GM21381 (cell line): ENCODE measurements around the gene SEC14L3.

Experiments used
- ATAC-seq: cut with Tn5 transposase; IDR thresholded peaks from one replicate; pipeline ENCODE4 v1.9.1; 2021; ENCODE audit warnings: mild to moderate bottlenecking, moderate library complexity; ENCODE audit not compliant: unreplicated experiment

Gene SEC14L3

DNA sequence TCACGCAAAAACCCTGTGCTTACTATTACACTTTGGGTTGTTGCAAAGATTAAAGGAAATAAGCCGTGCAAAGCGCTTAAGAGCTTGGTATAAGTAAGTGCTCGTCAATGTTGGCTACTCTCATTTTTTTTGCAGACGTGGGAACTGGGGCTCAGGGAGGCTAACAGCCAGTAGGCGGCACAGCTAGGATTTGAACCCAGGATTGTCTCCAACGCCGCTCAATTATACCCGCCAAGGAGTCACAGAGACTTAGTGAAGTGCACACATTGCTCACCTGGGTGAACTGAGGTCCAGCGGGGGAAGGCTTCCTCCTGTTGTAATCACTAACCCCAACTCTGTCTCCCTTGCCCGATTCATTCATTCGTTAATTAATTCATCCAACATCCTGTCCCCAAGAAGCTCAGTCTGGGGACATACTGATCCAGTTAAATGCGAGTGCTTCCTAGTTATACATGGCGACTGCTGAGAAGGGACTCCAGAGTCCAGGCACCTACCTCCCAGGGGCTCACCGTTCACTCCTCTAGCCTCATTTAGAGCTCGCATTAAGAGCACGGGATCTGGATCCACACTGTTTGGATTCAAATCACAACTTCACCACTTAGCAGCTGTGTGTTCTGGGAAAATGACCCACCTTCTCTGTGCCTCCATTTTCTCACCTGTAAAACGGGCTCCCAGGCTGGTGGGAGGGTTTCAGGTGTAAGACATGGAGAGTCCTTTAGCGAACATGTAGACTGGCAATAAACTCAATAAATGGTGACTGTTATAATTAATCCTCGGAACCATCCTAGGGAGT, 47.1 kb downstream of the SEC14L3 start:
- ATAC-seq, result no peak

DNA sequence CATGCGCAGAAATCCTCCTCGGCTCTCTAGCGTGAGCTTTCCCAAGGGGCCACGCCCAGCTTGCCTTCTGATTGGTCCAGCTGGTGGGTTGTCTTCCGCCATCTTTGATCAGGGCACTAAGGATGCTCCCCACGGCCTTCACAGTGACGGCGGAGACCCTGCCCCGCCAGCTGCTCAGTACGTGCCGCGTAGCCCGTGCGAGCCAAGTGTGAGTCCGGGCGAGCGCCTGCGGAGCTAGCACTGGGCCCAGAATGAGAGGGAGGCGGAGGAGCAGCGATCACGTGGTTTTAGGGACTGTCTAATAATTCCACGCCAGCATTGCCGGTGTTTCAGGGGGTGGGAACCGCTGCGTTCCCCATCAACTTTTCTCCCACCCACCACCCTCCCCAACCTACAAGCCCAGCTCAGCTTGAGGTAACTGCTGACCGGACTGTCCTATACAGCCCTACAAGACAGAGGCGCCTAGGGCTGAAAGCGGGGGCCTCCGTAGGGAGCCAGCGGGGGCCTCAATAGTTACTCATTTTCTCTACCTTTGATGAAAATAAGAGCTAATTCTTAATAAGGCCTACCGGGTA, 47.8 kb downstream of the SEC14L3 start:
- peak; percentile 80 for ATAC-seq

DNA sequence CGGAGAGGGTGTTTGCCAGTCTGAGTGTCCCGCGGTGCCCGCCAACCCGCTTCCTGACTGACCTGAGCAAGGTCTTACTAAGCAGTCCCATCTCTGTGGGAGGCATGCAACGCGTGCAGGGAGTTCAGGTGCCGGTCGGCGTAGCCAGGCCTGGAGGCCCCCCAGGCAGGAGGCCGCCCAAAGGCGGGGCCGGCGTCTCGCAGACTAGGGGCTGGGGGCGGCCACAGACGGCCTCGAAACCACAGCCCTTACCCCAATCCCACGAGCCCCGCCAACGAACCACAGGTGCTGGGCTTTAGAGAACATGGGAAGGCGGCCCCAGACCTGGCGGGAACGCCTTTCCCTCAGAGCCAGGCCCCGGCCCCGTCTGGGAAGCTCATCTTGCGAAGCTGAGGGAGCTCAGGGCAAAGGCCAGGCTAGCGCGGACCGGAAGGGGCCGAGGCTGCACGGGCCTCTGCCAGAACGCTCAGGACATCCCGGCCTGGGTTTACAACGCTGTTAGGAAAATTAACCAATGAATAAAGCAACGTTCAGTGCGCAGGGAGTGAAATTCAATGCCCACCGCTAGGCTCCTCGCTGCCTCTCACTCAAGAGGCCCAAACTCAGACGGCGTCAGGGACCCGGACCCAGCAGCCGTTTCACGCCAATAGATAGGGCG, 48.4 kb downstream of the SEC14L3 start:
- peak; percentile 23 for ATAC-seq

DNA sequence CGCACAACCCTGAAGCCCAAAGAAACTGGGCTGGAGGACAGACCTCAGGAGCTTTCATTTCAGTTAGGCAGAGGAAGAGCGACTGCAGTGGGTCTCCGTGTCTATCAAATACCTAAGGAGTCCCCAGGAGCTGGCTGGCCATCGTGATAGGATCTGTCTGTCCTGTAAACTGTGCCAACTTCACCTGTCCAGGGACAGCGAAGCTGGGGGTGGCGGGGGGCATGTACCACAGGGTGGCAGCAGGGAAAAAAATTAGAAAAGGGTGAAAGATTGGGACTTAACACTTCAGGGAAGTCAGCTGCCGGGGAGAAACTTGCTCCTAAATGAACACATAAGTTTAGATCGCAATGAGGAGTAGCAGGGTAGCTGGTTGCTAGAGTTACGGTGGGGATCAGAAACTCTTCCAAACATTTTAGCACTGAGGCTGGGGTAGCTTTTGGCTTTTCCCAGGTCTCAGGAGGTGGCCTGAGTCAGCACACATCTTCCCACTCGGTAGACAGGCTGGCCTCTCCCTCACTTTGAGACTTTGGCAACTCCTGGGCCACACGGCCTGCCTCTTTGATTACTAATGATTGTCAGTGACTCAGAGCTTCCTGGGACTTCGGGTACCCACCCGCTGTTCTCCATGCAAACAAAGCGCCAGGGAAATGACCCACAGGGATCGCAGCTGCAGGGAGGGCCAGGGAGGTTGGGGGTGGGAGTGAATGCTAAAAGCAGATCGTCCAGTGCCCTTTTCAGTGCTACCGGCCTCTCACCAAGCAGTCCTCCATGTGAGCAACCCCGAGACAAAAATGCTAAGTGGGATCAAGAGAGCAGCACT, 49.1 kb downstream of the SEC14L3 start:
- ATAC-seq, result no peak

DNA sequence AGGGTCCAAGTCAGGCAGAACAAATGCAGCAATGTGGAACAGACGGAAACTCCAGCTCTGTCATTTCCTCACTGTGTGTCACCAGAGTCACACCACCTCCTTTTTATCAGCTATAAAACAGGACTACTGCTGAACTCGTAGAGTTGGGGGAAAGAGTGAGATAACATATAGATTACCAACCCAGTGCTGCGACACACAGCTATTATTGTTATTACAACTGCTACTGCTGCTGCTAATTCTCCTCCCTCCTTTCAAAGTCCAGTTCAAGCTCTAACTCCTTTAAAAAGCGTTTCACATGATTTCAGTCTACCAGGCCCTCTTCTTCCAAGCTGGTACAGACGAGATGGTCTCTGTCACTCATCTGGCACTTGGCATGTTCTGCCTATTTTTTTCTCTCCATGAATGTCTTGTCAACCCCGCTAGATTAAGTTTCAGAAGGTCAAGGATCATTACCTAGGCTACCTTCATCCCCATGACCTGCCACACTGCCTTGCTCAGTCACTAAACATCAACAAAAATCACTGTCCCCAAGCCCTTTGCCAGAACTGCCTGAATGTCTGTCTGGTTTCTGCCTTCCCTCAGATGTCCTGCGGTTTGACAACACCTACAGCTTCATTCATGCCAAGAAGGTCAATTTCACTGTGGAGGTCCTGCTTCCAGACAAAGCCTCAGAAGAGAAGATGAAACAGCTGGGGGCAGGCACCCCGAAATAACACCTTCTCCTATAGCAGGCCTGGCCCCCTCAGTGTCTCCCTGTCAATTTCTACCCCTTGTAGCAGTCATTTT, 49.9 kb downstream of the SEC14L3 start:
- ATAC-seq, result no peak

DNA sequence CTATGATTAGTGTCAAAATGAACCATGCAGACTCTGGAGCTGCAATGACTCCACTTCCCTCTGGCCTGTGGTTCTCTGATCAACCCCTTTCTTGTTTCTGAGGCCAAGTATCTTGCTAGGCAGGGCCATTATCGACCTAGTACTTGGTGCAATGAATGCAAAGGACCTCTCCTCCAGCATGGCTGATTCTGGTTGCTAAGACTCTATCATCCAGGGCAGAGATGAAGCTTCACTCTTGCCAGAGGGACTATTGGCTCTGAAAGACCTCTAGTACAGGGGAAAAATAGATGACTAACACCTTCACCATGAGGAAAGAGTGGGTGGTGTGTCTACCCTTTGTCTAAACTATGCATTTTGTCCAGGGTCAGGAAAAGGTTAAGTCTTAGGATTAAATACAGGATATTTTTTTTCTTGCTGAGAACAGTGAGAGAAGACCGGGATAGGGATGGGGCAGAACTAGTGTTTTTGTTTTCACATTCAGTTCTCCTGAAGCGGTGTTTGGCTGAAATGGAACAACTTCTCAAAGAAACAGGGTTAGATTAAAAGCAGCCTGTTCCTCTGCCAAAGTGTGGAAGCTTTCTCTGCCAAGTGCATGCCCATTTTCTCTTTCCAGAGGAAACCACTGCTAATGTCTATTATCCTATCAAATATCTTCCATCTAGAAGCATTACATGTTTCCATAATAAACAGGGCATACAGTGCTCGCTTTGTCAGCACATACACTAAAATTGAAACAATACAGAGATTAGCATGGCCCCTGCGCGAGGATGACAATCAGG, 51.3 kb downstream of the SEC14L3 start:
- ATAC-seq, result no peak

DNA sequence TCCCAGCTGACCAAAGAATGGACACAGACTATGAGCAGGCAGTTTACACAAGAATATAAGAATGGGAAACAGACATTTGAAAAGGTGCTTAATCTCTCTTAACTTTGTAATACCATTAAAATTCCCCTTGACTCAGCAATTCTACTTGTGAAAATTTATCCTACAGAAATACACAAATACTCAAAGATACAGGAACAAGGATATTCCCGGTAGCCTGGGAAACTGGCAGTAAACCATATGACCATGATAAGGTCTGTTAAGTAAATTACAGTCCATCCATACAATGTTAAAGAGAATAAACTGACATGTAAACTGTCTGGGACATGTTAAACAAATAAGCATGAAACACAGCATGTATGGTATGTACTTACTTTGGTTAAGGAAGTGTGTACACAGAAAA, 55.0 kb downstream of the SEC14L3 start:
- ATAC-seq, result no peak

DNA sequence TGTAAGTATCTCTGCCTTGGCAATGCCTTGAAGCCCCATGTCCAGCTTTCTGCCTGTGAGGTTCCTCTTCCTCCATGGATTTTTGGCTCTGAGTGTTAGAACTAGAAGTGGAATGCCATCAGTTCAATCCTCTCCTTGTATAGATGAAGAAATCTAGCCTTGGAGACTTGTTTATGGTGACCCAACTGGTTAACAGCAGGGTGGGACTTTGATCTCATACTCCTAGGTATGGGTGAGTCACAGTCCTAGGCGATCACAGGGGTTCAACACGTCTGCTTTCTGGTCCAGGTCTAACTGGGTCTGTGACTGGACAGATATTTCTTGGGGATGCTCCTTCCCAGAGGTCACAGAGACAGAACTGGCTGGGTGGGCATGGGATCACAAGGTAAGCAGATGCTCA, 55.4 kb downstream of the SEC14L3 start:
- ATAC-seq, result no peak

DNA sequence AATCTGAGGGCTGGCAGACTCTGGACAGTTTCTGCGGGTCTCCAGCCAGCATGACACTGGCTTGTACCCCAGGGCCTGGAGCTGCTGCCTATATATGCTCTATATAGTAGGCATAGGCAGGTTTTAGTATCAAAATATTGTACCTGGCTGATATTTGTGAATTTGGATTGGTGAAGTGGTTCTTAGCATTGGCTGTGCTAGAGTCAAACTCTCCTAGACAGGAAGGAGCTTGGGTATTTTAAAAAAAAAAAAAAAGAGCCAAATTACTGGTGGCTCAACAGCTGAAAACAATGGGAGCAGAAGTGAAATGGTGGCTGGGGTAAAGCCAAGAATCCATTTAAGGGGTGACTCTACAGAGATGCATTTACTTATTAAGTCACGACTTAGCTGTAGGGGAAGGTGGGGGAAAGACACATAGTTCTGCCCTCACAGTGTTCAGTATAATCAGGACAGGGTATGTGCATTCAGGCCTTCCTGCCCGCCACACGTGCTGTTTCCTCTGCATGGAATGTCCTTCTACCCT, 57.2 kb downstream of the SEC14L3 start:
- ATAC-seq, result no peak

DNA sequence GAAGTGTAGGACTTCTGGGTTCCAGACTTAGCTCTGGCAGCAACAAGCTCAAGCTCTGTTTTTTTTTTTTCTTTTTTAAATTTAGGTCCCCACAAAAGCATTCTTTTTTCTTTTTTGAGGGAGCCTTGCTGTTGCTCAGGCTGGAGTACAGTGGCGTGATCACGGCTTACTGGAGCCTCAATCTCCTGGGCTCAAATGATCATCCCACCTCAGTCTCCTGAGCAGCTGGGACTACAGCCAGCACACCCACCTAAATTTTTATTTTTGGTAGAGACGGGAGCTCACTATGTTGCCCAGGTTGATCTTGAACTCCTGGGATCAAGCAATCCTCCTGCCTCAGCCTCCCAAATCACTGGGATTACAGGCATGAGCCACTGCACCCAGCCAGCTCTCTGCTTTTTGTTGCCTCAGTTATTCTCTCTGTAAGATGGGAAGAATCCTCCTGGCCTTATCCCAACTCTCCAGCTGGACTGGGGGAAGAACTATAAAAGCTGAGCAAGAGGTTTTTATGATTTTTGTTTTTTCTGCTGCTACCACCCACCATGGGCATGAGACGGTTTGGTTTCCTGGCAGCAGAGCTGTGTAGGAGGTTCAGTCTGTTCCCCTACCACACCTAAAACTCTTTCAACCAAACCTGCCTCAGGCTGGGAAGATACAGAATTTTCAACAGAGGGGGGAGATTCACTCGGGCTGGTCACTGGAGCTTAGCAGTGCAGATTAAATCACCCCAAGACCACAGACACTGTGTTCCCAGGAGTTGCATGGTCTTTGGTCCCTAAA, 57.9 kb downstream of the SEC14L3 start:
- ATAC-seq, result no peak

DNA sequence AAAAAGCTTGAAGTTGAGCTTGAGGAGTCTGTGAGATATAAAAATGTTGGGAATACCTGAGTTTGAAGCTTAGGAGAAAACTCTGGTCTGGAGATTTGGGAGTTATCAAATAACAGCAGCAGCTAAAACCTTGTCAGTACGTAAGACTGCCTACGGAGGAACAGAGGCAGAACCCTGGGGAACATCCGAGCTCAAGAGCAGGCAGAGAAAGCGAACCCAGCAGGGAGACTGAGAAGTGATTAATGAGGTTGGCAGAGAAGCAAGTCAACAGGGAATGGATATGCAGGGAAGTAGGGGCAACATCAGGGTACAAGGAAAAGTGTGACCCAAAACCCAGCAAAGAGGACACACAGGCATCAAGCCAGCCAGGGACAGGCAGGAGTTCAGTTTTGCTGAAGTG, 58.8 kb downstream of the SEC14L3 start:
- no peak for ATAC-seq

DNA sequence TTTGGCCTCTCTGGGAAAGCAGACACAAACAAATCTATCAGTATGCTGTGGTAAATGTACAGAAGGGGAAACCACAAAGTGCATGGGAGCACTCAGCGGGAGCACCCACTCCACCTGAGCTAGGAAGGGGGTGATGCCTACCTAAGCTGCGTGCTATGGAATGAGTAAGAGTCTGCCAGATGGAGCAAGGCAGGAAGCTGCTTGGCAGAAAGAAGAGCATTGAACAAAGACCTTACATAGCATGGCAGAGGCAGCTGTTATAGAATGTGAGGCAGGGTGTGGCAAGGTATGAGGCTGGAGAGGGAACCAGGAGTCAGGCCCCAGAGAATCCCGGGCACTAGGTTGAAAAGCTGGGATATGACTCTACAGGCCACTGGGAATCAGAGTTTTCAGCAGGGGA, 60.0 kb downstream of the SEC14L3 start:
- no peak for ATAC-seq
